HCT116 (cell line): Measurements from ENCODE around the gene UBE2H. TPM values are rescaled to one million over a fixed set of nuclear protein-coding genes. Genes with fewer than 3 reads are reported as not detected.

ENCODE experiments used
- total RNA-seq: library from RNA; stranded (reverse); gene quantifications from one replicate; pipeline ENCODE4 v1.2.1, GENCODE V29; 2021; ENCODE audit not compliant: unreplicated experiment

The UBE2H gene
- total RNA-seq, 1 experiment from 2014 or later = 117 TPM

Other genes with a start within 250 kb of the UBE2H start
- 23.0 TPM for gene ZC3HC1, start 98.4 kb upstream of the UBE2H start, total RNA-seq
- 25.8 TPM for gene KLHDC10, start 117.6 kb upstream of the UBE2H start, total RNA-seq